ENCODE measurements around the gene TUSC2.

TUSC2 gene

GRCh38 chr3:50279255-50280016 is 48.6 kb downstream of the TUSC2 start:
- TF ChIP-seq CTCF (IDR thresholded peaks at IDR 0.05; ENCODE audit: extremely low read depth, missing control alignments): no peak
- no peak for DNase-seq (ENCODE audit: low spot score)

GRCh38 chr3:50278880-50279224 is 49.2 kb downstream of the TUSC2 start, which contains the start of gene LSMEM2:
LSMEM2 (plus strand) TSS chr3:50279087; CDS start chr3:50279114, 27 bp downstream.
- TF ChIP-seq CTCF (IDR thresholded peaks at IDR 0.05; ENCODE audit: extremely low read depth, missing control alignments): no peak

GRCh38 chr3:50278123-50278879 is 49.7 kb downstream of the TUSC2 start:
- no peak for TF ChIP-seq CTCF (IDR thresholded peaks at IDR 0.05; ENCODE audit: extremely low read depth, missing control alignments)
- DNase-seq (ENCODE audit: low spot score): no peak

More at GRCh38 chr3:50278880-50279224, 49.2 kb downstream of the TUSC2 start, which contains the start of gene LSMEM2:
- no peak for DNase-seq (ENCODE audit: low spot score)

- TF ChIP-seq CTCF (IDR thresholded peaks at IDR 0.05; ENCODE audit: extremely low read depth, missing control alignments): no peak
Measured at GRCh38 chr3:50276762-50277101, 51.3 kb downstream of the TUSC2 start.

GRCh38 chr3:50275996-50276761 is 51.8 kb downstream of the TUSC2 start:
- TF ChIP-seq CTCF (IDR thresholded peaks at IDR 0.05; ENCODE audit: extremely low read depth, missing control alignments): no peak
- DNase-seq (ENCODE audit: low spot score): peak; percentile 25

More at GRCh38 chr3:50276762-50277101, 51.3 kb downstream of the TUSC2 start:
- DNase-seq (ENCODE audit: low spot score): no peak

GRCh38 chr3:50275141-50275995 is 52.7 kb downstream of the TUSC2 start:
- DNase-seq (ENCODE audit: low spot score): peak; percentile 50
- no peak for TF ChIP-seq CTCF (IDR thresholded peaks at IDR 0.05; ENCODE audit: extremely low read depth, missing control alignments)

Data from GM20000 (cell line).